ENCODE data around the gene TCEAL8. TPM values are rescaled to one million over a fixed set of nuclear protein-coding genes. Genes with fewer than 3 reads are reported as not detected.

Gene TCEAL8
- total and polyA plus RNA-seq, 2 donors (not counting 3 experiments of a cell fraction or from before 2014, with no cell fraction given) = 31.0 to 51.8 TPM

DNA sequence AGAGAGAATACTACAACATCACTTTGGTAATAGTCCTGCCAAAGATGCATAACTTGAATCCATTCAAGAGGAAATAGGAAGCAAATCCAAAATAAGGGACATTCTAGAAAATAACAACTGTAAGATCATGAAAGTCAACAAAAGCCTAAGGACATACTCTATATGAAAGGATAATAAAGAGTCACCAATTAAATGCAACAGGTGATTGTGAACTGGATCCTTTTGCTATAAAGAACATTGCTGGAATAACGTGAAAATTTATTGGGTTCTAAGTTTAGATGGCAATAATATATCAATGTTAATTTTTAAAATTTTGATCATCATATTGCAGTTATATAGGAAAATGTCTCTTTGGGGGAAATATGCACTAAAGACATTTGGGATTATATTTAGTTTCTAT is 20.1 kb downstream of the TCEAL8 start:
- TF ChIP-seq JUN (IDR thresholded peaks at IDR 0.05; ENCODE audit: borderline replicate concordance, insufficient read depth, insufficient read length, low read depth) (no peak), GATA2 (IDR thresholded peaks at IDR 0.05; ENCODE audit: insufficient read depth, insufficient read length, low read depth, low read length) (no peak), EZH2 (IDR thresholded peaks at IDR 0.05; ENCODE audit: borderline replicate concordance, low read depth, low read length, severe bottlenecking) (no peak), POLR2AphosphoS5 (IDR thresholded peaks at IDR 0.05; ENCODE audit: insufficient read depth, low read depth, low read length) (no peak), MYC (IDR thresholded peaks at IDR 0.05; ENCODE audit: low read depth, low read length) (no peak), POLR2A (IDR thresholded peaks at IDR 0.05; ENCODE audit: low read depth, low read length) (no peak), FOS (IDR thresholded peaks at IDR 0.05; ENCODE audit: borderline replicate concordance, insufficient read depth, low read length) (no peak)
- TF ChIP-seq, protein P1, sequence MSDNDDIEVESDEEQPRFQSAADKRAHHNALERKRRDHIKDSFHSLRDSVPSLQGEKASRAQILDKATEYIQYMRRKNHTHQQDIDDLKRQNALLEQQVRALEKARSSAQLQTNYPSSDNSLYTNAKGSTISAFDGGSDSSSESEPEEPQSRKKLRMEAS (IDR thresholded peaks at IDR 0.05; ENCODE audit: insufficient read depth, insufficient read length) = no peak
- TF ChIP-seq, protein P2, sequence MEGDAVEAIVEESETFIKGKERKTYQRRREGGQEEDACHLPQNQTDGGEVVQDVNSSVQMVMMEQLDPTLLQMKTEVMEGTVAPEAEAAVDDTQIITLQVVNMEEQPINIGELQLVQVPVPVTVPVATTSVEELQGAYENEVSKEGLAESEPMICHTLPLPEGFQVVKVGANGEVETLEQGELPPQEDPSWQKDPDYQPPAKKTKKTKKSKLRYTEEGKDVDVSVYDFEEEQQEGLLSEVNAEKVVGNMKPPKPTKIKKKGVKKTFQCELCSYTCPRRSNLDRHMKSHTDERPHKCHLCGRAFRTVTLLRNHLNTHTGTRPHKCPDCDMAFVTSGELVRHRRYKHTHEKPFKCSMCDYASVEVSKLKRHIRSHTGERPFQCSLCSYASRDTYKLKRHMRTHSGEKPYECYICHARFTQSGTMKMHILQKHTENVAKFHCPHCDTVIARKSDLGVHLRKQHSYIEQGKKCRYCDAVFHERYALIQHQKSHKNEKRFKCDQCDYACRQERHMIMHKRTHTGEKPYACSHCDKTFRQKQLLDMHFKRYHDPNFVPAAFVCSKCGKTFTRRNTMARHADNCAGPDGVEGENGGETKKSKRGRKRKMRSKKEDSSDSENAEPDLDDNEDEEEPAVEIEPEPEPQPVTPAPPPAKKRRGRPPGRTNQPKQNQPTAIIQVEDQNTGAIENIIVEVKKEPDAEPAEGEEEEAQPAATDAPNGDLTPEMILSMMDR (IDR thresholded peaks at IDR 0.05; ENCODE audit: extremely low read depth in 1 of 2, insufficient read depth in 1 of 2, low read depth in 1 of 2, low read length in 2 of 2) = no peak

More for the DNA sequence above, 20.1 kb downstream of the TCEAL8 start:
- Histone ChIP-seq H4K20me1 (replicated peaks; ENCODE audit: control insufficient read depth, extremely low read depth, insufficient read depth, low read length) (no peaks in the 10 kb centered on the region), H3K9me1 (replicated peaks; ENCODE audit: control insufficient read depth, extremely low read depth, insufficient read depth, low read length) (no peaks in the 10 kb centered on the region), H3K4me1 (ENCODE audit: control insufficient read depth, extremely low read depth, insufficient read depth, low read length) (no peaks in the 10 kb centered on the region), H3K27ac (ENCODE audit: insufficient read depth, low read depth, low read length) (no peak overlapping the region), H3K27me3 (ENCODE audit: control insufficient read depth in 2 of 2, insufficient read depth in 2 of 2, low read length in 2 of 2) (no peaks in the 10 kb centered on the region), H2AFZ (ENCODE audit: low read depth, low read length) (no peak overlapping the region), H3K9ac (replicated peaks; ENCODE audit: extremely low read depth, insufficient read depth, low read length) (no peak overlapping the region), H3K36me3 (ENCODE audit: control insufficient read depth in 2 of 2, extremely low read depth in 1 of 2, insufficient read depth in 2 of 2, low read length in 2 of 2) (no peaks in the 10 kb centered on the region), H3K4me3 (replicated peaks in 1 of 3; ENCODE audit: insufficient read depth in 1 of 3, low read depth in 1 of 3, low read length in 3 of 3) (no peak overlapping the region), H3K79me2 (ENCODE audit: control insufficient read depth, insufficient read depth, low read length) (no peaks in the 10 kb centered on the region), H3K9me3 (replicated peaks; ENCODE audit: control insufficient read depth, insufficient read depth, low read length) (no peaks in the 10 kb centered on the region), H3K4me2 (ENCODE audit: insufficient read depth, low read length) (no peak overlapping the region)
- POLR2A ChIA-PET = no interaction called here
- FAIRE-seq (no peak), DNase-seq (ENCODE audit: low read depth, low spot score) (no peak)
- CTCF ChIA-PET = no interaction called here
- dilution Hi-C loops (cut with MboI; ENCODE audit: extremely low pct_ligation_motif_present, low sequenced_read_pairs) = no loop called here
- intact Hi-C loops (cut with micrococcal nuclease) = no loop called here
- BruUV-seq (replicated peaks) = no TSS peak

Measured in endothelial cell of umbilical vein (primary cell).